Spleen (tissue), 11 donors: Measurements from ENCODE around the gene NDUFC1. TPM values are rescaled to one million over a fixed set of nuclear protein-coding genes. Genes with fewer than 3 reads are reported as not detected.

ENCODE experiments used
- DNase-seq: peaks from one replicate; pipeline ENCODE4 v3.0.0-alpha.2; 2020
- H3K27ac ChIP-seq, 8 donors: fragments of 200-600 bp; sonication (generic) in 7 of 8; 1 replicate in 4 of 8; 2 replicates in 4 of 8; pipeline versions ENCODE4 v1.5.0 to v1.8.0; 2016 to 2021; ENCODE audit warnings: inconsistent platforms in 4 of 8, mild to moderate bottlenecking in 4 of 8, moderate library complexity in 1 of 8
- H3K27me3 ChIP-seq, 7 donors: fragments of 200-600 bp; sonication (generic) in 6 of 7; replicated peaks in 1 of 7; 1 replicate in 4 of 7; 2 replicates in 3 of 7; pipeline versions ENCODE4 v1.5.0 to v1.8.0; 2016 to 2021; ENCODE audit warnings: inconsistent platforms in 3 of 7, mild to moderate bottlenecking in 1 of 7
- H3K36me3 ChIP-seq, 6 donors: fragments of 200-600 bp; sonication (generic) in 5 of 6; 1 replicate in 4 of 6; 2 replicates in 2 of 6; pipeline versions ENCODE4 v1.5.0 to v1.8.0; 2016 to 2021; ENCODE audit warnings: inconsistent platforms in 2 of 6
- H3K4me1 ChIP-seq, 6 donors: fragments of 200-600 bp; sonication (generic) in 5 of 6; 1 replicate in 3 of 6; 2 replicates in 3 of 6; pipeline versions ENCODE4 v1.5.0 to v1.8.0; 2016 to 2021; ENCODE audit warnings: inconsistent platforms in 3 of 6
- H3K4me3 ChIP-seq, 8 donors: fragments of 200-600 bp; sonication (generic) in 7 of 8; 1 replicate in 4 of 8; 2 replicates in 4 of 8; pipeline versions ENCODE4 v1.5.0 to v1.8.0; 2016 to 2021; ENCODE audit warnings: inconsistent platforms in 4 of 8, mild to moderate bottlenecking in 4 of 8, moderate library complexity in 2 of 8
- H3K9me3 ChIP-seq, 8 donors: fragments of 200-600 bp; sonication (generic) in 7 of 8; 1 replicate in 4 of 8; 2 replicates in 4 of 8; pipeline versions ENCODE4 v1.5.0 to v1.8.0; 2016 to 2021; ENCODE audit warnings: inconsistent platforms in 4 of 8
- CTCF ChIP-seq, 11 experiments: fragments of 200-600 bp in 7 of 11; fragments of 450-650 bp in 4 of 11; sonication (generic) in 4 of 11; IDR thresholded peaks in 8 of 11; conservative IDR thresholded peaks in 3 of 11; 1 replicate in 7 of 11; 2 replicates in 4 of 11; pipeline versions ENCODE4 v1.4.0 to v1.8.0; 2016 to 2021; ENCODE audit warnings: antibody characterized with exemption in 11 of 11, inconsistent platforms in 4 of 11, mild to moderate bottlenecking in 1 of 11
- POLR2A ChIP-seq, 3 donors: fragments of 450-650 bp; IDR thresholded peaks; one replicate each; pipeline ENCODE4 v1.5.1; 2017; ENCODE audit warnings: antibody characterized with exemption in 3 of 3, mild to moderate bottlenecking in 1 of 3
- POLR2AphosphoS5 ChIP-seq, 3 donors: sonication (generic); formaldehyde crosslinking; IDR thresholded peaks; one replicate each; pipeline ENCODE4 v1.5.1; 2017; ENCODE audit warnings: antibody characterized with exemption in 3 of 3
- WGBS, 5 donors: extraction: QIAGEN DNeasy Blood & Tissue Kit in 3 of 5; methylation state at CpG; one replicate each; pipeline versions ENCODE4 v1.1.5 to v1.1.7; 2013 to 2018; 5-methylcytosine and 5-hydroxymethylcytosine counted together
- intact Hi-C: fragments of 100-400 bp; cut with DNase I; formaldehyde crosslinking; loops from one replicate; pipeline ENCODE4 v1.15.0; 2023; ENCODE audit warnings: low total_unique reads
- polyA plus RNA-seq, 3 donors: library from polyadenylated mRNA; stranded (reverse); fragments of 200-250 nt; gene quantifications; one replicate each; pipeline ENCODE4 v1.2.1, GENCODE V29; 2013
- total RNA-seq, 7 donors: library from RNA; depleted of rRNA in 3 of 7; stranded (reverse); fragments of >200 nt in 3 of 7; fragmentation: NEBNext Ultra II Directional in 4 of 7; extraction: Animal tissue kit (Norgen Biotek cat#: 25700) in 4 of 7; gene quantifications; one replicate each; pipeline versions ENCODE4 v1.1.0 to v1.2.1, GENCODE V29; 2016 to 2021
- donor health status: healthy with polysubstance abuse.
- donor health status: DM: no; HTN: no; CAD: no; lungs with moderate emphysema.
- donor health status: DM: no; HTN: no; CAD: no.
- donor health status: Bipolar disorder and iron deficiency.
- donor health status: healthy.
- donor health status: DM: no; HTN: no; CAD: no.
- donor health status: DM: yes; HTN: yes; CAD: no.

Gene NDUFC1
- total and polyA plus RNA-seq, 10 donors = 27.8 to 92.8 (median 46.3) TPM

- no peaks in the 10 kb centered on the region for H3K36me3 ChIP-seq
- intact Hi-C loops = no loop called here
Observed at GRCh38 chr4:139273835-139274234, 28.4 kb downstream of the NDUFC1 start.

GRCh38 chr4:139267301-139267700, 35.0 kb downstream of the NDUFC1 start:
- no peaks in the 10 kb centered on the region for H3K9me3 ChIP-seq
- no peaks in the 10 kb centered on the region for H3K36me3 ChIP-seq
- no peaks in the 10 kb centered on the region for H3K27me3 ChIP-seq
- H3K4me3 ChIP-seq = peak overlapping the region in 1 of 8 donors; percentile 62
- intact Hi-C loops = no loop called here
- WGBS, 5 donors = 93 to 100% (median 97%) methylated on average over 1 of the region's 1 CpG
- TF ChIP-seq CTCF (IDR thresholded peaks at IDR 0.05 in 8 of 11, conservative IDR thresholded peaks at IDR 0.05 in 3 of 11) (no peak), POLR2AphosphoS5 (IDR thresholded peaks at IDR 0.05) (no peak), POLR2A (IDR thresholded peaks at IDR 0.05) (no peak)
- H3K4me1 ChIP-seq = peaks cover 9 to 19% (median 16%) of the 10 kb centered on the region in 6 donors
- H3K27ac ChIP-seq = peak overlapping the region in 5 of 8 donors; percentile 27 to 84 (median 63)
- no peak for DNase-seq

More at GRCh38 chr4:139273835-139274234, 28.4 kb downstream of the NDUFC1 start:
- no peak for DNase-seq
- WGBS, 5 donors = 83 to 92% (median 86%) methylated on average over 1 of the region's 1 CpG
- no peak for TF ChIP-seq POLR2AphosphoS5 (IDR thresholded peaks at IDR 0.05)
- TF ChIP-seq CTCF (IDR thresholded peaks at IDR 0.05 in 8 of 11, conservative IDR thresholded peaks at IDR 0.05 in 3 of 11) = no peak
- no peak for TF ChIP-seq POLR2A (IDR thresholded peaks at IDR 0.05)
- Histone ChIP-seq H3K27ac (no peak overlapping the region), H3K9me3 (no peaks in the 10 kb centered on the region), H3K4me3 (no peak overlapping the region), H3K27me3 (peaks cover 0 to 43% (median 15%) of the 10 kb centered on the region in 7 donors), H3K4me1 (peaks cover 0 to 8% (median 4%) of the 10 kb centered on the region in 6 donors)

GRCh38 chr4:139266583-139267257, 35.6 kb downstream of the NDUFC1 start:
- peak overlapping the region; percentile 24 to 84 (median 59) for H3K27ac ChIP-seq
- H3K36me3 ChIP-seq = no peaks in the 10 kb centered on the region
- no peaks in the 10 kb centered on the region for H3K9me3 ChIP-seq
- H3K27me3 ChIP-seq = no peaks in the 10 kb centered on the region
- peak; percentile 91 for DNase-seq
- TF ChIP-seq POLR2A (IDR thresholded peaks at IDR 0.05) = no peak
- TF ChIP-seq POLR2AphosphoS5 (IDR thresholded peaks at IDR 0.05) = peak in 2 of 3 donors; percentile 67 to 70
- intact Hi-C loops = no loop called here
- H3K4me3 ChIP-seq = peak overlapping the region in 7 of 8 donors; percentile 8 to 62 (median 26)
- H3K4me1 ChIP-seq = peaks cover 9 to 19% (median 16%) of the 10 kb centered on the region in 6 donors
- 12 to 17% (median 13%) methylated on average over 14 of the region's 14 CpGs for WGBS, 5 donors

- TF ChIP-seq CTCF (IDR thresholded peaks at IDR 0.05 in 8 of 11, conservative IDR thresholded peaks at IDR 0.05 in 3 of 11) (no peak), POLR2A (IDR thresholded peaks at IDR 0.05) (no peak), POLR2AphosphoS5 (IDR thresholded peaks at IDR 0.05) (no peak)
- no peaks in the 10 kb centered on the region for H3K36me3 ChIP-seq
- peak overlapping the region in 7 of 8 donors; percentile 8 to 62 (median 26) for H3K4me3 ChIP-seq
- intact Hi-C loops = no loop called here
- H3K4me1 ChIP-seq = peaks cover 9 to 19% (median 16%) of the 10 kb centered on the region in 6 donors
- H3K27me3 ChIP-seq = no peaks in the 10 kb centered on the region
- no peak for DNase-seq
- no peaks in the 10 kb centered on the region for H3K9me3 ChIP-seq
- 0 to 5% (median 0%) methylated on average over 1 of the region's 1 CpG for WGBS, 5 donors
- H3K27ac ChIP-seq = peak overlapping the region; percentile 24 to 84 (median 59)
Observed at GRCh38 chr4:139266208-139266582, 36.1 kb downstream of the NDUFC1 start.
